M059J (cell line): ENCODE measurements around the gene DGCR6L. TPM values are rescaled to one million over a fixed set of nuclear protein-coding genes. Genes with fewer than 3 reads are reported as not detected.
"Not testable (repeated sequence)": the region's sequence is repeated elsewhere in the genome, so short reads cannot be mapped to it uniquely, and the experiment has no call there.

Experiments used
- DNase-seq: peaks from one replicate; pipeline ENCODE4 v3.0.0-alpha.2; 2012; ENCODE audit warnings: low read depth
- total RNA-seq: library from RNA; depleted of rRNA; stranded (reverse); fragments of >200 nt; shearing (Covaris generic); gene quantifications from 2 replicates; pipeline ENCODE4 v1.2.3, GENCODE V29; 2014

Gene DGCR6L
- total RNA-seq, 1 experiment from 2014 or later, result 52.1 TPM

GRCh38 chr22:20275836-20276235 lies 44.0 kb downstream of the DGCR6L start:
- DNase-seq, result no peak

GRCh38 chr22:20275325-20275724 lies 44.5 kb downstream of the DGCR6L start:
- not testable (repeated sequence) for DNase-seq

GRCh38 chr22:20274374-20274773 lies 45.5 kb downstream of the DGCR6L start:
- DNase-seq, result not testable (repeated sequence)

- no peak for DNase-seq
Measured at GRCh38 chr22:20273758-20274181, 46.1 kb downstream of the DGCR6L start.

- DNase-seq, result no peak
Measured at GRCh38 chr22:20272700-20273099, 47.2 kb downstream of the DGCR6L start.

- DNase-seq, result peak; percentile 19
Measured at GRCh38 chr22:20272174-20272573, 47.7 kb downstream of the DGCR6L start.

- peak; percentile 42 for DNase-seq
Measured at GRCh38 chr22:20271114-20271994, 48.5 kb downstream of the DGCR6L start.

- DNase-seq, result peak; percentile 22
Measured at GRCh38 chr22:20270190-20271113, 49.4 kb downstream of the DGCR6L start.

- DNase-seq, result not testable (repeated sequence)
Measured at GRCh38 chr22:20269673-20270072, 50.2 kb downstream of the DGCR6L start.

GRCh38 chr22:20269201-20269600 lies 50.7 kb downstream of the DGCR6L start:
- DNase-seq, result not testable (repeated sequence)

DNA sequence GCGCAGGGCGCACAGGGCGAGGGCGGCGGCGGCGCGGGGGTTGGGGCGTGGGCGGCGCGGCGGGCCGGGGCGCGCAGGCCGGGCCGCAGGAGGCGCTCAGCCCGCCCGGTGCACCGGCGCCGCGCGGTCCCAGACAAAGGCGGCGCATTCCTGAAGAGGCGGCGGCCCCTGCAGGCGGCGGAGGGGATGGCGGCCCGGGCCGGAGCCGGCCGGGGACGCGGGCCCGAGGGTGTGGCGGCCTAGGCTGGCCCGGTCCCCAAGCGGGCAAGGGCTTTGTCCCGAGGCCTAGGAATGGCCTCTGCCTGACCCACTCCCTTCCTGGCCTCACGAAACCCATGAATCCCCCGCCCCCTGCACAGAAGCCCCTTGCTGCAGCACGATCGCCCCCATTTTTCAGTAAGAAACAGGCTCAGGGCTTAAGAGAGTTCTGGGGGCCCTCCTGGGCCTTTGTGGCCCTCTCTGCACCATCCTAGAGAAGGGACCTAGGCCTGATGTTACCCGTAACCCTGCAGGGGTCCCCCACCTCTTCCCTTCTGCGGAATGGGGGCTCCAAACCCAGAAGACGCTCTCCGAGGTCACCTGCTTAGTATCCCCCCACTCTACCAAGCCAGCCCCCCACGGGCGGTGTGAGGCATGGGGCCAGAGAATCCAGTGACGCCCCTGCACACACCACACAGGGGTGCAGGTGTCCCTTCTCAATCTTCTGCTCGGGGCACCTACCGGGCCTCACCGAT lies 51.4 kb downstream of the DGCR6L start, which contains the start of gene RTN4R:
Gene RTN4R, minus strand, starts transcription at position 40 of the 734 bp plus-strand sequence. CDS start 226 bp downstream, outside the sequence.
- DNase-seq, result peak; percentile 29

- DNase-seq, result no peak
Measured at GRCh38 chr22:20267441-20268278, 52.2 kb downstream of the DGCR6L start.

DNA sequence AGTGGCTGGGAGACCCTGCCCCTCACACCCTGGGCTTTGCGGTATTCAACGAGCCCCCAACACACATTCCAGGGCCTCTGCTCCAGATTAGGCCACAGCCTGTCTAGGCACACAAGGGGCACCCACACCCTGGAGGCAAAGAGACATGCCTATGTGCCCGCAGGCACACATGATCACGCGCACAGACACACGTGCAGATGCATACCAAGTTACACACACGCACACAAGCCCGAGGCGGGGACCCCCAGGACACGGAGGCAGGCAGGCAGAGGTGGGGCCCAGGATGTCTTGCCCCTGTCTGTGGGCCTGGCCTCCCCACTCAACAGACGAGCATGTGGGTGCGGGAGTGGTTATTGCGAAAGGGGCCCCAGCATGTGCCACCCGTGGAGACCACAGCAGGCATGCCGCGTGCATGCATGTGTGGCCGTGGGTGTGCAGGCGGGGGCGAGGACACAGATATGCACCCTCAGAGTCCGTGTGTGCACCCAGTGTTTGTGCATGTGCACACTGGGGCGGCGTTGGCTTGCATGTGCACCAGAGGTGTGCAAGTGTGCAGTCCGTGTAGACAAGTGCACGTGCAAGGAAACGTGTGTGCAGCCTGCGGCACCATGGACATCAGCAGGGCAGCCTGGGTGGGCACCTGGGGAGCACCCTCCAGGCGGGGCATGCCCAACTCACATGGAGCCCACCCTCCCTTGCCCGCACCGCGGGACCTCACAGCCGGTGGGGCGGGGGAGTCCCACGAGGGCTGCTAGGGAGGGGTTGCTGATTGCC lies 53.0 kb downstream of the DGCR6L start:
- DNase-seq, result not testable (repeated sequence)

DNA sequence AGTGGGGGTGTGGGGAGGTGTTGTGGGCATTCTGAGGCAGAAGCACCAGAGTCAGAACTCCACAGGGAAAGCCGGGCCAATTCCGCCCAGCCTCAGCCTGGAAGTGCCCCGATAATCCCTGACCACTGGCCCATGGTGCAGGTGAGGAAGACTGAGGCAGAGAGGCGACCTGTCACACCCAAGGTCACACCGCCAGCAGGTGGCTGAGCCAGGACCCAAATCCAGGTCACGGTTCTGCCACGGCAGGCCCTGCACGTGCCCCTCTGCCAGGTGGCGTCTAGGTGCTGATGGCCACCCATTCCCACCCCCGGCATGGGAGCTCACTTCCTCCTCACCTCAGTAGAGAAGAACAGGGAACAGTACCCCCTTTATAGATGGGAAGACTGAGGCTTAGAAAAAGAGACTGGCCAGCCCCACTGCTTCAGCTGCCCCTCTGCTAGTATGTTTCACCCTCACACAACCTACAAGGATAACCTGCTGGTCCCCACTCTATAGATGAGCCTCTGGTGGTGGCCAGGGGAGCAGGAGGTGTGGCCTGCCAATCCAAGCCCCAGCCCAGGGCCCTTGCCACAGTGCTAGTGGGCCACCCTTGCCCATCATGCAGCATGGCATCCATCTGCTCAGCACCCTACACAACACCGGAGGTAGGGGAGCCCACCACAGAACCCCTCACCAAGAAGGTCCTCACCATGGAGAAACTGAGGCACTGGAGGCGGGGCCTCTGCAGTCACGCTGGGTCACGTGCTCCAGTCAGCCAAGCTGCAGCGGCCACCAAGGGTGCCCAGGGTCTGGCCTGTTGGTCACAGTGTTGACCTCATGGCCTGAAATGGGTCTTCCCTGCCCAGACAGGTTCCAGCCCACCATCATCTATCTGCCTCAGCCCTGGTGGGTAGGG lies 53.8 kb downstream of the DGCR6L start:
- not testable (repeated sequence) for DNase-seq

DNA sequence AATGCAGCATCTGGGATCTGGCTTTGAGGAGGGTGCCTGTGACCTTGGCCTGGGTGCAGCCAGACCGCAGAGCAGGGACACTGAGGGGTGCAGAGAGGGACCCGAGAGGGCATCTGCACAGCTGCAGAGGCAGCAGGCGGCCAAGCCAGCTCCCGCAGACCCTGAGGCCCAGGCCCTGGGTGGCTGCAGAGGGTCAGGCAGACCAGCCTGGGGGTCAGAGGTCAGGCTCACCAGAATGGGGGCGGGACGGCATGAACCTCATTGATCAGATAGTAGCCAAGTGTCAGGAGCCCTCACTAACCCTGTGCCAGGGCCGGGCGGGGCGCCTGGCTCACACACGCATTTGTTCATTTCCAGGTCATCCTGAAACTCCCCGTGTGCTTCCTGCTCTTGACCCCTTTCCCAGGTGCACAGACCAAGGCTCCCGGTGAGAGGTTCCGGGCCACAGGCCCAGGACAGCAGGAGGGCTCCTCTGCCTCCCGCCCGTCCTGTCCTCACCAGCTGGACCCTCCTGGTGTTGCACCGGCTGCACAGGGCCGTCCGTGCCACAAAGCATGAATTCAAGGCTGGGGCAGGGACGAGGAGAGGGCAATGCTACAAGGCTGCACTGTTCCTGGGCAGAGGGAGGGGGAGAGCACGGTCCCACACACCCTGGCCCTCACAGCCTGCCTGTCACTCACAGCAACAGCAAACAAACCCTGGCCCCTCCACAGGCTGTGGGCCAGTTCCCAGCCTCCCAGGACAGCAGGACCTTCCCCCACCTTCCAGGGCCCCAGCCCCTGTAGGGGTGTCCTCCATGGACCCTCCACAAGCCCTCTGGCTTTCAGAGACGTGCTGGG lies 55.0 kb downstream of the DGCR6L start:
- DNase-seq, result no peak
